Astrocyte of the cerebellum (primary cell): ENCODE results near the gene WDR77.

Experiments used
- DNase-seq: peaks from one replicate; pipeline ENCODE4 v3.0.0-alpha.2; 2011; ENCODE audit warnings: low read depth
- H3K4me3 ChIP-seq: 2 replicates; pipeline ENCODE4 v1.5.1; 2011; ENCODE audit warnings: mild to moderate bottlenecking, low read depth, low read length, moderate library complexity
- CTCF ChIP-seq: IDR thresholded peaks from 2 replicates; pipeline ENCODE4 v1.5.1; 2012; ENCODE audit warnings: low read length, low read depth, moderate library complexity, mild to moderate bottlenecking; ENCODE audit errors: missing control alignments
- in situ Hi-C: cut with HindIII; loops from 2 replicates; pipeline ENCODE4 v1.10.0; 2017; ENCODE audit warnings: low sequenced_read_pairs

The WDR77 gene

DNA sequence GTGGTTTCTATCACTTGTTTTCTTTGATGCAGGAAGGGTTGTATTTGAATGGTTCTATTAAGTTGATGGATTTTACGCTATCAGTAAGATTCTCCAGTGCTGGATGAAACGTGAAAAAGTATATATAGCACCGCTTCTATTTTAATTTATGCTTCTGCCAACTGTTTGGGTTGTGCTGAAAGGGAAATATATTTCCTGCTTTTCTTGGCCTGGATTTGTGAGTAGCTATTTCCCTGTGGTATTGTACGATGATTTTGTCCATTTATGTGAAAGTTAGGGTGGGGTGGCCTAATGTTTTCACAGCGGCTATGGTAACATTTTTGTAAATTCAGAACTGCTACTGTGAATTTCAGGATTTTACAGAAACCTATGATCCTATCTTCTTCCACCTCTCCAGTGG is 25.1 kb upstream of the WDR77 start:
- in situ Hi-C loops = no loop called here
- no peak overlapping the region for H3K4me3 ChIP-seq
- TF ChIP-seq CTCF = no peak
- no peak for DNase-seq

GRCh38 chr1:111471538-111471937 is 22.5 kb upstream of the WDR77 start:
- DNase-seq = no peak
- no peak overlapping the region for H3K4me3 ChIP-seq
- no peak for TF ChIP-seq CTCF
- in situ Hi-C loops = no loop called here

DNA sequence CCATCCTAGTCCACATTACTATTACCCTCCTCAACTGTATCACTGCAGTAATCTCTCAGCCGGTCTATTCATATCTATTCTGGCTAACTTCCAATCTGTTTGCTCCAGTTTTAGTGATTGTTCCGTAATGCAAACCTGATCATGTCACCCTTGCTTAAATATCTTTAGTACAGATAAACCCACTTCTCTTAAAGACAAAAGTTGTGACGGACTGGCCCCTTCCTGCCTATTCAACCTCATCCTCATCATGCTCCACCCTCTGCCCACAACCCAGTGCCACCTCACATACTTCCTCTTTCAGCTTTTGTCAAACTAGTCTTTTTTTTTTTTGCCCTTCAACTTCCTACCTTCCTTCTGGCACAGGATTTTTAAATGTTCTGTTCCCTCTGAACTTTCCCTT is 22.0 kb upstream of the WDR77 start:
- no peak for DNase-seq
- TF ChIP-seq CTCF = no peak
- H3K4me3 ChIP-seq = no peak overlapping the region
- in situ Hi-C loops = no loop called here

DNA sequence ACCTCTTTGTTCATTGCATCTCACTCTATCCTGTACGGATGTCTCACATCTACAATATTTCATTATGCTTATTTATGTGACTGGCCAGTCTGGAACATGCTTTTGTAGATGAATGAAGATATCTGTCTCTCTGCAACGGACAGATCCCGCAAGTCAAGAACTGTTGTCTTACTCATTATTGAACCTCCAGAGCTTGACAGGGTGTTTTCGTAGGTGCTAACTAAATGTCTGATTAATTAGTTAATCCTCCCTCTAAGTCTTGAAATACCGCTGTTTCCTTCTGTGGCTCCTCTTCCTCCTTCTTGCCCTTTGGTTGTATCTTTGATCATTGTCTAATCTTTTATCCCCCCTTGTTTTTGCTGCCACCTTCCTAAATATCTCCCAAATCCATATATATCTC is 21.5 kb upstream of the WDR77 start:
- H3K4me3 ChIP-seq = no peak overlapping the region
- TF ChIP-seq CTCF = no peak
- in situ Hi-C loops = no loop called here
- no peak for DNase-seq

- H3K4me3 ChIP-seq = no peak overlapping the region
- DNase-seq = no peak
- TF ChIP-seq CTCF = no peak
- in situ Hi-C loops = no loop called here
Measured at GRCh38 chr1:111469539-111469938, 20.5 kb upstream of the WDR77 start.

DNA sequence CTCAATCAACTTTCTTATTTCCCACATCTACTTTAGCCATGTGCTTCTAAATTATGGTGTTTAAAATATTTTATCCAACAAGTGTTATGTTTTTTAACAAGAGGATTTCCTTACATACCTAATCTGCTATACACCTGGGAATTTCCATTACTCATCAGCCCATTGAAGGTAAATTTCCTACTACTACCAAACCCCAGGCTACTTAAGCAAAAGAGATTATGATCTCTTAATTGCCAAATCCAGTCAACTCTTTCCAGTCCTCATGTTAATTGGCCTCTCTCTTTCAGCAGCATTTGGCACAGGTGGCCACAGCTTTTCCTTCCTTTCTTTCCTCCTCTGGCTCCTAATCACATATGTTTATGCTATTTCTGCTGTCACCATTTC is 19.7 kb upstream of the WDR77 start:
- no peak overlapping the region for H3K4me3 ChIP-seq
- no peak for TF ChIP-seq CTCF
- in situ Hi-C loops = no loop called here
- DNase-seq = no peak
